OCI-LY1 (cell line): ENCODE results near the gene ADAD2.

Experiments used
- EZH2 ChIP-seq: fragments of 200-600 bp; sonication (generic), shearing (Covaris generic); IDR thresholded peaks from 2 replicates; pipeline ENCODE4 v1.8.0; 2017; ENCODE audit warnings: borderline replicate concordance, mixed run types, mild to moderate bottlenecking, antibody characterized with exemption, low read length, moderate library complexity, mixed read lengths
- TF ChIP-seq, protein P1 (sequence below): fragments of 200-600 bp; sonication (generic), shearing (Covaris generic); IDR thresholded peaks from 2 replicates; pipeline ENCODE4 v1.5.1; 2017; ENCODE audit warnings: mild to moderate bottlenecking, antibody characterized with exemption, low read length, moderate library complexity, mixed read lengths

DNA sequence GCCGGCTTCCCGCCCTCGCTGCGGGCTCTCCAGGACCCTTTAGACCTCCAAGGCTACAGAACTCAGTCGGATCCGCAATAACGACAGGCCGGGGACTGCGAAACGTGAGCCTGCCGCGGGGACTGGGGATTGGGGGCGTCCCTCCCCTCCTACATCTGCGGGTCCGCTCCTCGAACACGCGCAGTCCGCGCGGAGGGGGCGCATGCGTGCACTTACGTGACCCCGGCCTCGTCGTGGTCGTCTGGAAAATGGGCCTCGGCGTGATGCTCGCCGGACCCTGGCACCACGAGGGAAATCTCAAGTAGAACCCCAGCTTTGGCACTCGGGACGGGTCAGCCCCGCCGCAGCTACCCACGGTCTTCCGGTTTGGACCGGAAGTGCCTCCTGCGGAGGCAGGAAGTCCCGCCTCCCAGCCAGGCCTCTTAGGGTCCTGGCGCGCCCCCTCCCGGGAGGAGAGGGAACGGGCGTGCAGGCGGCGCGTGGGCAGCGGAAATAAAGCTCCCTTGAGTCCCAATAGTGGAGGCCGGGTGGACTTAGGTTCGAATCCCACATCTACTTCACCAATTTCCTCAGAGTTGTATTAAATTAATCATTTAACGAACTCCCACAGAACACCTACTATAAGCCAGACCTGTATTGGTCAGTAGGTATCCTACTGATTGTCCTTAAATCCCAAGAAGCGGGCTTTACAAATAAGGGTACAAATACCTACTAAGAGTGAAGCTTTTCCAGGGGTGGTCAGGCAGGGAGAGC lies 4.1 kb upstream of the ADAD2 start, which contains the start of gene TAF1C:
- TF ChIP-seq, protein P1, sequence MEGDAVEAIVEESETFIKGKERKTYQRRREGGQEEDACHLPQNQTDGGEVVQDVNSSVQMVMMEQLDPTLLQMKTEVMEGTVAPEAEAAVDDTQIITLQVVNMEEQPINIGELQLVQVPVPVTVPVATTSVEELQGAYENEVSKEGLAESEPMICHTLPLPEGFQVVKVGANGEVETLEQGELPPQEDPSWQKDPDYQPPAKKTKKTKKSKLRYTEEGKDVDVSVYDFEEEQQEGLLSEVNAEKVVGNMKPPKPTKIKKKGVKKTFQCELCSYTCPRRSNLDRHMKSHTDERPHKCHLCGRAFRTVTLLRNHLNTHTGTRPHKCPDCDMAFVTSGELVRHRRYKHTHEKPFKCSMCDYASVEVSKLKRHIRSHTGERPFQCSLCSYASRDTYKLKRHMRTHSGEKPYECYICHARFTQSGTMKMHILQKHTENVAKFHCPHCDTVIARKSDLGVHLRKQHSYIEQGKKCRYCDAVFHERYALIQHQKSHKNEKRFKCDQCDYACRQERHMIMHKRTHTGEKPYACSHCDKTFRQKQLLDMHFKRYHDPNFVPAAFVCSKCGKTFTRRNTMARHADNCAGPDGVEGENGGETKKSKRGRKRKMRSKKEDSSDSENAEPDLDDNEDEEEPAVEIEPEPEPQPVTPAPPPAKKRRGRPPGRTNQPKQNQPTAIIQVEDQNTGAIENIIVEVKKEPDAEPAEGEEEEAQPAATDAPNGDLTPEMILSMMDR: peak; percentile 95
- TF ChIP-seq EZH2: no peak
